Measurements from ENCODE around the gene HOXC9. TPM values are rescaled to one million over a fixed set of nuclear protein-coding genes. Genes with fewer than 3 reads are reported as not detected.

Gene HOXC9
- total RNA-seq, 1 experiment from 2014 or later = not detected

GRCh38 chr12:53989227-53990113 lies 10.5 kb upstream of the HOXC9 start:
- ChIA-PET POLR2A (no interaction called here), CTCF (interaction anchor here (0.7 to 5.1 kb wide), 8 partner anchors 16 to 227 kb away, joined by 3 to 36 read pairs (median 6); partner anchors contain the start of gene HOXC5)
- Mint-ChIP-seq H3K4me1 (peaks cover 34% of the 10 kb centered on the region), H3K36me3 (no peaks in the 10 kb centered on the region), H3K27ac (no peak overlapping the region), H3K4me3 (no peak overlapping the region), H3K27me3 (ENCODE audit: low read depth) (peaks cover 100% of the 10 kb centered on the region), H3K9me3 (no peaks in the 10 kb centered on the region)
- DNase-seq (ENCODE audit: low spot score) = no peak
- ATAC-seq = no peak
- TF ChIP-seq MYBL2 (CRISPR knock-in tag; IDR thresholded peaks at IDR 0.05) = no peak
- no peak for TF ChIP-seq NFYB (CRISPR knock-in tag; conservative IDR thresholded peaks at IDR 0.05; ENCODE audit: low read depth)
- no peak for TF ChIP-seq ZMAT4 (CRISPR knock-in tag; IDR thresholded peaks at IDR 0.05)
- no peak for TF ChIP-seq E2F4 (CRISPR knock-in tag; IDR thresholded peaks at IDR 0.05; ENCODE audit: borderline replicate concordance, low read depth)
- TF ChIP-seq AFF4 (CRISPR knock-in tag; IDR thresholded peaks at IDR 0.05; ENCODE audit: borderline replicate concordance) = no peak
- TF ChIP-seq ATF1 (CRISPR knock-in tag; IDR thresholded peaks at IDR 0.05) = no peak
- TF ChIP-seq SMAD4 (CRISPR knock-in tag; IDR thresholded peaks at IDR 0.05) = no peak
- no peak for TF ChIP-seq ZNF263 (CRISPR knock-in tag; IDR thresholded peaks at IDR 0.05; ENCODE audit: low read depth)
- TF ChIP-seq ZNF396 (CRISPR knock-in tag; IDR thresholded peaks at IDR 0.05; ENCODE audit: borderline replicate concordance) = no peak
- no peak for TF ChIP-seq HMGA2 (CRISPR knock-in tag; IDR thresholded peaks at IDR 0.05)
- no peak for TF ChIP-seq ZNF281 (CRISPR knock-in tag; IDR thresholded peaks at IDR 0.05)
- no peak for TF ChIP-seq ZNF416 (CRISPR knock-in tag; IDR thresholded peaks at IDR 0.05)
- no peak for TF ChIP-seq ZBTB43 (CRISPR knock-in tag; IDR thresholded peaks at IDR 0.05)

Data from WTC11 (cell line).